Femur (tissue), 1 donor: ENCODE data around the gene ZSWIM2.
"Not testable (repeated sequence)": the region's sequence is repeated elsewhere in the genome, so short reads cannot be mapped to it uniquely, and the experiment has no call there.

Source experiments
- DNase-seq: peaks from one replicate; pipeline ENCODE4 v3.0.0-alpha.2; 2017

Gene ZSWIM2

GRCh38 chr2:186835628-186836027, 13.3 kb downstream of the ZSWIM2 start:
- DNase-seq: no peak

- no peak for DNase-seq
Observed at GRCh38 chr2:186827862-186828492, 21.0 kb downstream of the ZSWIM2 start.

- DNase-seq: no peak
Observed at GRCh38 chr2:186827411-186827810, 21.6 kb downstream of the ZSWIM2 start.

- no peak for DNase-seq
Observed at GRCh38 chr2:186822323-186822722, 26.6 kb downstream of the ZSWIM2 start.

GRCh38 chr2:186820303-186820702, 28.7 kb downstream of the ZSWIM2 start:
- no peak for DNase-seq

DNA sequence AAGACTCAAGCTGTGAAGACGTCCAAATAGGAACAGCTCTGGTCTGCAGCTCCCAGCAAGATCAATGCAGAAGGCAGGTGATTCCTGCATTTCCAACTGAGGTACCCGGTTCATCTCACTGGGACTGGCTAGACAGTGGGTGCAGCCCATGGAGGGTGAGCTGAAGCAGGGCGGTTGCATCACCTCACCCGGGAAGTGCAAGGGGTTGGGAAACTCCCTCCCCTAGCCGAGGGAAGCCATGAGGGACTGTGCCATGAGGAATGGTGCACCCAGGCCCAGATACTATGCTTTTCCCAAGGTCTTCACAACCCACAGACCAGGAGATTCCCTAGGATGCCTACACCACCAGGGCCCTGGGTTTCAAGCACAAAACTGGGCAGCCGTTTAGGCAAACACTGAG, 37.2 kb downstream of the ZSWIM2 start:
- not testable (repeated sequence) for DNase-seq

- no peak for DNase-seq
Observed at GRCh38 chr2:186806591-186806990, 42.4 kb downstream of the ZSWIM2 start.

DNA sequence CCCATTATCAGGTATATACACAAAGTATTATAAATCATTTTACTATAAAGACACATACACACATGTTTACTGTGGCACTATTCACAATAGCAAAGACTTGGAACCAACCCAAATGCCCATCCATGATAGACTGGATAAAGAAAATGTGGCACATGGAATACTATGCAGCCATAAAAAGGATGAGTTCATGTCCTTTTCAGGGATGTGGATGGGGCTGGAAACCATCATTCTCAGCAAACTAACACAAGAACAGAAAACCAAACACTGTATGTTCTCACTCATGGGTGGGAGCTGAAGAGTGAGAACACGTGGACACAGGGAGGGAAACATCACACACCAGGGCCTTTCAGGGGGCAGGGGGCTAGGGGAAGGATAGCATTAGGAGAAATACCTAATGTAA, 50.4 kb downstream of the ZSWIM2 start:
- not testable (repeated sequence) for DNase-seq

GRCh38 chr2:186784930-186785329, 64.0 kb downstream of the ZSWIM2 start:
- no peak for DNase-seq

DNA sequence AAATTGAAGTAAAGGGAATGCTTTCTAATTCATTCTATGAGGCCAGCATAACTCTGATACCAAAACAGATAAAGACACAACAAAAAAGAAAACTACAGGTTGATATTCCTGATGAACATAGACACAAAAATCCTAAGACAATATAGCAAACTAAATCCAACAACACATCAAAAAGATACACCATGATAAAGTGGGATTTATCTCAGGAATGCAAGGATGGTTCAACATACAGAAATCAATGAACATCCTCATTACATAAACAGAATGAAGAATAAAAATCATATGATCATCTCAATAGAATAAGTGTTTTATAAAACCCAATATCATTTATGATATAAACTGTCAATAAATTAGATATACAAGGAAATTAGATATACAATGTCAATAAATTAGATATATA, 65.7 kb downstream of the ZSWIM2 start:
- DNase-seq: no peak

DNA sequence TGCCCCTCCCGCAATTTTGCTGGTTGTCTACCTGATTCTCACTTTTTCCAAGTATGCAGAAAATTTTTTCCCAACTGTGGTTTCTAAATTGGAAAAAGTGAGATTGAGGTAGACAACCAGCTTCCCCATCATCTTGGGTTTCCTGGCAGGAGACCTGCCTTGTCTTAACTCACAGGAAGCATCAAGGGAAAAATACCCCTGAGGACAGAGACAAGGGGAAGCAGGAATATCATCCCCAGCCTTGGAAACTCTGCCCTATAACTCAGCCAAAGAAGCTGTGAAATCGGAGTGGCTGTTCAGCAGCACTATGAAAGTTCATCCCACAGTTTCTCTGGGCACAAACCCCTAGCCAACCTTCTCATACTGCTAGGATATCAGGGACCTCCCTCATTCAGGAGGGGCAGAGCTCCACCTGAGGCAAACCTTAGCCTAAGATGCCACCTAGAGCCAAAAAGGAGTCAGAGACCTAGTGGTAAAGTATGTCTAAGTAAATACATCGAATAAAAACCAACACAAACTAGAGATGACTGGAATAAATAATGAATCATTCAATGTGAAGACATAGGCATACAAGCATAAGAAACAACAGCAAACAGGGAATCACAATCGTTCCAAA, 68.2 kb downstream of the ZSWIM2 start:
- no peak for DNase-seq
